Epithelial cell of esophagus (primary cell): ENCODE data around the gene AR.

Source experiments
- DNase-seq: peaks from one replicate; pipeline ENCODE4 v3.0.0; 2010; ENCODE audit warnings: low read depth
- H3K4me3 ChIP-seq: 2 replicates; pipeline ENCODE4 v1.5.1; 2011; ENCODE audit warnings: mild to moderate bottlenecking, low read length, control low read depth
- TF ChIP-seq, protein P1 (sequence below): IDR thresholded peaks from 2 replicates; pipeline ENCODE4 v1.5.1; 2011; ENCODE audit warnings: low read depth, mild to moderate bottlenecking, low read length, control low read depth, inconsistent platforms; ENCODE audit not compliant: insufficient read depth; ENCODE audit errors: missing control alignments

Gene AR, protein sequence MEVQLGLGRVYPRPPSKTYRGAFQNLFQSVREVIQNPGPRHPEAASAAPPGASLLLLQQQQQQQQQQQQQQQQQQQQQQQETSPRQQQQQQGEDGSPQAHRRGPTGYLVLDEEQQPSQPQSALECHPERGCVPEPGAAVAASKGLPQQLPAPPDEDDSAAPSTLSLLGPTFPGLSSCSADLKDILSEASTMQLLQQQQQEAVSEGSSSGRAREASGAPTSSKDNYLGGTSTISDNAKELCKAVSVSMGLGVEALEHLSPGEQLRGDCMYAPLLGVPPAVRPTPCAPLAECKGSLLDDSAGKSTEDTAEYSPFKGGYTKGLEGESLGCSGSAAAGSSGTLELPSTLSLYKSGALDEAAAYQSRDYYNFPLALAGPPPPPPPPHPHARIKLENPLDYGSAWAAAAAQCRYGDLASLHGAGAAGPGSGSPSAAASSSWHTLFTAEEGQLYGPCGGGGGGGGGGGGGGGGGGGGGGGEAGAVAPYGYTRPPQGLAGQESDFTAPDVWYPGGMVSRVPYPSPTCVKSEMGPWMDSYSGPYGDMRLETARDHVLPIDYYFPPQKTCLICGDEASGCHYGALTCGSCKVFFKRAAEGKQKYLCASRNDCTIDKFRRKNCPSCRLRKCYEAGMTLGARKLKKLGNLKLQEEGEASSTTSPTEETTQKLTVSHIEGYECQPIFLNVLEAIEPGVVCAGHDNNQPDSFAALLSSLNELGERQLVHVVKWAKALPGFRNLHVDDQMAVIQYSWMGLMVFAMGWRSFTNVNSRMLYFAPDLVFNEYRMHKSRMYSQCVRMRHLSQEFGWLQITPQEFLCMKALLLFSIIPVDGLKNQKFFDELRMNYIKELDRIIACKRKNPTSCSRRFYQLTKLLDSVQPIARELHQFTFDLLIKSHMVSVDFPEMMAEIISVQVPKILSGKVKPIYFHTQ

DNA sequence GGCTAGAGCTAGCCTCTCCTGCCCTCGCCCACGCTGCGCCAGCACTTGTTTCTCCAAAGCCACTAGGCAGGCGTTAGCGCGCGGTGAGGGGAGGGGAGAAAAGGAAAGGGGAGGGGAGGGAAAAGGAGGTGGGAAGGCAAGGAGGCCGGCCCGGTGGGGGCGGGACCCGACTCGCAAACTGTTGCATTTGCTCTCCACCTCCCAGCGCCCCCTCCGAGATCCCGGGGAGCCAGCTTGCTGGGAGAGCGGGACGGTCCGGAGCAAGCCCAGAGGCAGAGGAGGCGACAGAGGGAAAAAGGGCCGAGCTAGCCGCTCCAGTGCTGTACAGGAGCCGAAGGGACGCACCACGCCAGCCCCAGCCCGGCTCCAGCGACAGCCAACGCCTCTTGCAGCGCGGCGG, at the start of gene AR:
Gene AR (plus strand): TSS at position 204 of the 400 bp plus-strand sequence. CDS start 1,126 bp downstream, outside the sequence.
- peak within 1 kb of the TSS; percentile 15 for H3K4me3 ChIP-seq
- TF ChIP-seq, protein P1, sequence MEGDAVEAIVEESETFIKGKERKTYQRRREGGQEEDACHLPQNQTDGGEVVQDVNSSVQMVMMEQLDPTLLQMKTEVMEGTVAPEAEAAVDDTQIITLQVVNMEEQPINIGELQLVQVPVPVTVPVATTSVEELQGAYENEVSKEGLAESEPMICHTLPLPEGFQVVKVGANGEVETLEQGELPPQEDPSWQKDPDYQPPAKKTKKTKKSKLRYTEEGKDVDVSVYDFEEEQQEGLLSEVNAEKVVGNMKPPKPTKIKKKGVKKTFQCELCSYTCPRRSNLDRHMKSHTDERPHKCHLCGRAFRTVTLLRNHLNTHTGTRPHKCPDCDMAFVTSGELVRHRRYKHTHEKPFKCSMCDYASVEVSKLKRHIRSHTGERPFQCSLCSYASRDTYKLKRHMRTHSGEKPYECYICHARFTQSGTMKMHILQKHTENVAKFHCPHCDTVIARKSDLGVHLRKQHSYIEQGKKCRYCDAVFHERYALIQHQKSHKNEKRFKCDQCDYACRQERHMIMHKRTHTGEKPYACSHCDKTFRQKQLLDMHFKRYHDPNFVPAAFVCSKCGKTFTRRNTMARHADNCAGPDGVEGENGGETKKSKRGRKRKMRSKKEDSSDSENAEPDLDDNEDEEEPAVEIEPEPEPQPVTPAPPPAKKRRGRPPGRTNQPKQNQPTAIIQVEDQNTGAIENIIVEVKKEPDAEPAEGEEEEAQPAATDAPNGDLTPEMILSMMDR: no peak
- no peak for DNase-seq

- no peak for DNase-seq
- TF ChIP-seq, protein P1: no peak
- no peak overlapping the region for H3K4me3 ChIP-seq
Observed at GRCh38 chrX:67500617-67501016, 43.2 kb upstream of the AR start.

DNA sequence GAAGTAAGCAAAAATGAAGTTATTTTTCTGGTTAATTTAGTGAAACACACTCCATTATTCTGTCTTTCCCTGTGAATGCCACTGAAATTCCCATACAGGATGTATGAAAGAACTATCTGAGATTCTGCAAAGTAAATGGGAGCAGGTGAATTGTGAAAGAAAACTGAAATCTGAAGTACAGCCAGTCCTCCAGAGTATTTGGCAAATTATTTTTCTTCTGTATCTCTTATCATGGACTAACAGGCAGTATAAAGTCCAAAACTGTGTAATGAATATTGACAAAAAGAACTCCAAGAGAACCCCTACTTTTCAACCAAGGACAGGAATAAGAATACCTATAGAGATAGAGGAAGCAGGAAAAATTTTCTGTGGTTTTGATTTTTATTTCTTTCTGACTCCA, 40.8 kb upstream of the AR start:
- no peak overlapping the region for H3K4me3 ChIP-seq
- TF ChIP-seq, protein P1: no peak
- DNase-seq: no peak

DNA sequence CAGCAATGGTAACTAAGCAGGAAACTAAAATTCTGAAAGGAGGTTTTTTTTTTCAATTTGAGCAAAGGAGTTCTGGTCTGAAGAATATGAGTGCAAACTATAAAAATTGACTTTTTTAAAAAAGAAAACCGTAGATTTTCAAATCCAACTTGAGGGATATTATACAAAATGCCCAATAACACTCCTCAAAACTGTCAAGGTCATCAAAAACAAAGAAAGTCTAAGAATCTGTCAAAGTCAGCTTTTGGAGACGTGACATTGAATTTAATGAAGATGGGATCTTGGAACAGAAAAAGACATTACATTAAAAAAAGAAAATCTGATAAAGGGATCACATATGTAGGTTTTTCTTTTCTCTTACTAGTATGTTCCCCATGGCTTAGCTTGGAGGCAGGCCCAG, 40.4 kb upstream of the AR start:
- TF ChIP-seq, protein P1: no peak
- H3K4me3 ChIP-seq: no peak overlapping the region
- DNase-seq: no peak

DNA sequence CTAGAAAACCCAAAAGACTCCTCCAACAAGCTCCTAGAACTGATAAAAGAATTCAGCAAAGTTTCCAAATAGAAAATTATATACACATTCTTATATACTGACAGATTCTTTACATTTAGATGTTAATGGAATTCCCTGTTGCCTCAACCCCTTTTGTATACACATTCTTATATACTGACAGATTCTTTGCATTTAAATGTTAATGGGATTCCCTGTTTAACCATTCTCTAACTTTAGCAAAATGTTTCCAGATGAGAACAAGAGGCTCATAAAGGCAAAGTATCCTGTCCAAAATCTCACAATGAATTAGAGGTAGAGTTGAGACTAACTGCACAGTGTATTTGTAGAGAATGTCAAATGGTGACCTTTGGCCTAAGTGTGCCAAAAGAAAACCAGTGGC, 23.1 kb upstream of the AR start:
- no peak overlapping the region for H3K4me3 ChIP-seq
- no peak for DNase-seq
- TF ChIP-seq, protein P1: no peak

- TF ChIP-seq, protein P1: no peak
Observed at GRCh38 chrX:67523002-67523681, 20.7 kb upstream of the AR start.

More at GRCh38 chrX:67523002-67523681, 20.7 kb upstream of the AR start:
- no peak for DNase-seq
- no peak overlapping the region for H3K4me3 ChIP-seq
